ENCODE measurements around the gene ITSN1.

ITSN1 gene

DNA sequence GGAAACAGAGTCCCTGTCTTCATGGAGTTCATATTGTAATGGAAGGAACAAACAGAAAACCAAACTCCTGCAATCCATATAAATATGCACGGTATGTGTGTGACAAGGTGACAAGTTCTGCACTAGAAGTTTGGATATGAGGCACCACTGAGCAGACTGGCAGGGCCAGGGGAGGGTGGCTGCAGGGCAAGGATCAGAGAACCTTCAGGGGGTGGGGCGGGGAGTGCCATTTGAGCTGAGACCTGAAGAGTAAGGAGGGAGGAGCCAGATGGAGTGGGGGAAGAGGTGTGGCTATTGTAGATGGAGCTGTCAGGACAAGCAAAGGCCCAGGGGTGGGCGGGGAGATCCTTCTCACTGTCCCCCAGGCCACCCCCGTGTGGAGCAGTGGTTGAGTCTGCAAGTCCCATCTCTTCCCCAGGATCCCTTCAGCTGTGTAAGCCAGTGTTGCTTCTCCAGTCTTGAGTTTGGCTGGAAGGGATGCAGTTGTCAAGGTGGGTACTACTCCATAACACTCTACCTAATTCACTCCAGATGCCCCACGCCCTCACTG lies 196.9 kb downstream of the ITSN1 start:
- no peak for DNase-seq (ENCODE audit: low read depth)

- DNase-seq (ENCODE audit: low read depth): no peak
These were observed 197.5 kb downstream of the ITSN1 start for GRCh38 chr21:33839806-33840205.

GRCh38 chr21:33840771-33841170 lies 198.5 kb downstream of the ITSN1 start:
- no peak for DNase-seq (ENCODE audit: low read depth)

DNA sequence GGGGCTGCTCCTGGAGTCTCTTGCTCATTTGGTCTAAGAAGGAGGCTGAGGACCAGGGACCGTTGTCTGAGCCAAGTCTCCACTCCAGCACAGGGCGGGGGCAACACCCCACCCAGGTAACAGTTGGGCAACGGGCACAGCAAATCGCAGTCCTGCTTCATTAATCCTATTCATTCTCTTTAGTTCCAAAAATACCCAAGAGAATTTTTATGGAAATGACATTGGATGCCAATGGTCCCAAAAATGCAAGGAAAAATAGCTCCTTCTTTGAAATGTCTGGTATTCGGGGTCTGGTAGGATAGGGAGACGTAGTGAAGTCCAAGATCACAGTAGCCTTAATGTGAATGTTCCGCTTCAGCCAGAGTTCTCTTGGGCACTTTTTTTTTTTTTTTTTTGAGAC lies 199.3 kb downstream of the ITSN1 start:
- no peak for DNase-seq (ENCODE audit: low read depth)

GRCh38 chr21:33843216-33843615 lies 200.9 kb downstream of the ITSN1 start:
- no peak for DNase-seq (ENCODE audit: low read depth)

DNA sequence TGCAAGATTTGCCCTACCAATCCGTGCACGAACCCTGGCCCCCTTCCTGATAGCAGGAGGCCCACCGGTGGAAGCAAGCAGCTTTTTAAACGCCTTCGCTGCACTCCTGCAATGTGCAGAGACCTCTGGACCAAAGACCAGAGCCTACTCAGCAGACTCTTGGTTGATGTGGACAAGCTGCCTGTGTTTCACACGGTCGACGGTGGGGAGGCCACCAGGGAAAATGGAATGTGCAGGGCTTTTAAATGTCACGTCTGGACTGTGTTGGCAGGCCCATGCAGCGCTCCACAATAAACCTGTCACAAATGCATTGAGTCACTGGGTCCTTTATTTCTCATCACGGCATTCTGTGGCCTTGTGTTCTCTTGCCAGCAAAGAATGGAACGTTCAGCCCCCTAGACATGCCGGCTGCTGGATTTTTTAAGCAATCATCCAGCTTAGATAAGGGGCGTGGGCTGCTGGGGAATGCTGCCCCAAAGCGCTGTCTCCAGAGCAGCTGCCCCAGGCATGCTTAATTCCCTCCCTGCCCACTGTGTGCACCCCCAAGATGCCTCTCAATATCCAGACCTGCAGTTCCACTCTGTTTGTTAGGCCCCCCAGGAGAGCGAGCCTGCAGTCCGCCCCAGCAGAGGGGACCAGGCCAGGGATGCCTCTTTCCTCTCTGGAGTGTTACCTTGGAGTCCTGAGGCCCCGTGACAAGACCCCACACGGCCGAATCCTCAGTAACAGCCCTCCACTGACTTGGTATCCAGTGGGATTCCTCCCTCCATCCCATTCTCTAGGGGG lies 202.0 kb downstream of the ITSN1 start:
- no peak for DNase-seq (ENCODE audit: low read depth)

GRCh38 chr21:33844890-33845205 lies 202.5 kb downstream of the ITSN1 start:
- no peak for DNase-seq (ENCODE audit: low read depth)

- DNase-seq (ENCODE audit: low read depth): no peak
These were observed 203.8 kb downstream of the ITSN1 start for GRCh38 chr21:33846141-33846540.

GRCh38 chr21:33847588-33848248 lies 205.4 kb downstream of the ITSN1 start:
- DNase-seq (ENCODE audit: low read depth): no peak

DNA sequence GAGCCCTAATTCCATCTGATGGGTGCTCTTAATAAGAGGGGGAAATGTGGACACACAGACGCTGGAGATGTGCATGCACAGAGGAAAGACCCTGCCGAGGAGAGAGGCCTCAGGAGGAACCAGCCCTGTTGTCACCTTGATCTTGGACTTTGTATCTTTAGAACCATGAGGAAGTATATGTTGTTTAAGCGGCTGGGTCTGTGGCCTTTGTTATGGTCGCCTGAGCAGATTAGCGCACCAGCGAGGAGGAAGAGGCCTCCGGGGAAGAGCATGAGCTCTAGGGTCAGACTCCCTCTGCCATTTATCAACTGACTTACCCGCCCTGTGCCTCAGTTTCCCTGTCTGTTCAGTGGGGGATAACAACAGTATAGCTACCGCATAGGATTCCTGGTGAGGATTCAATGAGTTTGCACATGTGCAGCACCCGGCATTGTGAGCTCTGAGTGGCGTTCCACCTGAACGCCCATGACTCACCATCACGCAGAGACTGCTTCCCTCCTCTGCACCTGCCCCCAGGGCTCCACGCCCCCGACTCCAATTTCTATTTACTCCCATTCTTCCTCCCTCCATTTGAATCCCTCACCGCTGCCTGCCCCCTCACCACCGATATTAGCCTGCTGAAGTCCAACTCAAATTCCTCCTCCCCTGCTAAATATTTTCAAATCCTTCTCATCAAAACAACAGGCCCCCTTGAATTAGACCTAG lies 206.1 kb downstream of the ITSN1 start:
- no peak for DNase-seq (ENCODE audit: low read depth)

GRCh38 chr21:33849834-33850233 lies 207.5 kb downstream of the ITSN1 start:
- DNase-seq (ENCODE audit: low read depth): no peak

DNA sequence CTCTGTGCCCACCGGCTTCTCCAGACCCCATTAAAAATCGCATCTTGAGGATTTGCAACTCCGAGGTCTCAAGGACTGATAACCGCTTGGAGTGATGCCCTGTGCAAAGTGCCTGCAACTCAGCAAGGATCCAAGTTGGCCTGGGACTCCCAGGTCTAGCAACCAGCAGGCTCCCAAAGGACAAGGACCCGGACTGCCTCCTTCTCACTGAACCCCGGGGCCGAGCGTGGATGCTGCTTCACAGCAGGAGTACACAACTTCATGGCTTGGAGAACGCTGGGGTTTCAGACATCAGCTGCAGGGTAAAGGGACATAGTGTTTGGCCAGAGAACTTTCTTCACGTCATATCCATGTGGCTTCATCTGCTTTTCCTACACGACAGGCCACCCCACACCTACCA lies 208.1 kb downstream of the ITSN1 start:
- DNase-seq (ENCODE audit: low read depth): no peak

GRCh38 chr21:33850985-33851384 lies 208.7 kb downstream of the ITSN1 start:
- no peak for DNase-seq (ENCODE audit: low read depth)

DNA sequence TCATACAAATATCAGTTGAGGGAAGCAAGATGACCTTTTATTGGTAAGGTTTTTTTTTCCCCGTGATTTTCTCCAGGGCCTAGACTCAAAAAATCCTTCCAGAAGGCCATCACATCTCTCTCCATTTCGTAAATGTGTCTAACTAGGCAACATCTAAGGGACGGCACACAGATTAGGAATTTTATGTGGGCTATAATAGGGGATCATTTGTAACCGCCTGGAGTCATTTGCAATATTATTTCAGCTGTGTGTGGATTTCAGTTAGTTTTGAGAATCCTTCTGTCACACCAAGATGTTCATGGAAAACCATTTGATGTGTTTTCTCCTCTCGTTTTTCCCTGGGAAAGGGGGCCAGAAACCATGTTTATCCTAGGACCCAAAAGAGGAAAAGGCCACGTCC lies 210.2 kb downstream of the ITSN1 start:
- DNase-seq (ENCODE audit: low read depth): no peak

DNA sequence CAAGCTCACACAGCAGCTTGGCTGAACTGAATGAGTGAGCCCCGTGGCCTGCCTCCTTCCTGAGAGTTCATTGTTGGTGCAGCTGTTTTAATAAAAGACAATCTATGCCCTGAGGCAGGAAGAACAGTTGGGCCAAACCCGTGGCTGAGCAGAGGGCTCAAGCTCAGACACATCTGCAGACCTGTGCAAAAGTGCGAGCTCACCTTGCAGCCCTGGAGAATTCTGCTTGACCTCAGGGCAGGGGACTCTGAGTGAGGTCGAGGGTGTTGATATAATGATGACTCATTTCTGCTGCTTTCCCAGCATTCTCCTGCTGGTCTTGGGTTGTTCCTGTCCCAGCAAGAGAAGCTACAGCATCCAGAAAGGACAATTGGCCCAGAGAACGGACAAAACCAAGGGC lies 212.3 kb downstream of the ITSN1 start:
- no peak for DNase-seq (ENCODE audit: low read depth)

DNA sequence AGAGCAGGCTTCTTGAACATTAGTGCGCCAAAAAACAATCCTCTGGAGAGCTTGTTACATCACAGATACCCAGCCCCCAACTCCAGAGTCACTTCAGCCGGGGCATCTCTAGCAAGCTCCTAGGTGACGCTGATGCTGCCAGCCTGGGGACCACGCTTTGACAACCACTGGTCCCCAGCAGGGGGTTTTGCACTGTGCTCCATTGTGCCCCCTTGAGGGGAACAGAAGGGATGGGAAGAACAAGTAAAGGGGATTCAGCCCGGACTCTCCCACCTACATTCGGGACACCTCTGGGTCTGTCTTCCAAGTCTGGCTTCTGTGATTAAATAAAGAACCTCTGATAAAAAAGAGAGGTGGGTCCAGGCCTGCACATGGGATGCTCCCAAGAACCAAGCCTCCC lies 212.9 kb downstream of the ITSN1 start:
- no peak for DNase-seq (ENCODE audit: low read depth)

DNA sequence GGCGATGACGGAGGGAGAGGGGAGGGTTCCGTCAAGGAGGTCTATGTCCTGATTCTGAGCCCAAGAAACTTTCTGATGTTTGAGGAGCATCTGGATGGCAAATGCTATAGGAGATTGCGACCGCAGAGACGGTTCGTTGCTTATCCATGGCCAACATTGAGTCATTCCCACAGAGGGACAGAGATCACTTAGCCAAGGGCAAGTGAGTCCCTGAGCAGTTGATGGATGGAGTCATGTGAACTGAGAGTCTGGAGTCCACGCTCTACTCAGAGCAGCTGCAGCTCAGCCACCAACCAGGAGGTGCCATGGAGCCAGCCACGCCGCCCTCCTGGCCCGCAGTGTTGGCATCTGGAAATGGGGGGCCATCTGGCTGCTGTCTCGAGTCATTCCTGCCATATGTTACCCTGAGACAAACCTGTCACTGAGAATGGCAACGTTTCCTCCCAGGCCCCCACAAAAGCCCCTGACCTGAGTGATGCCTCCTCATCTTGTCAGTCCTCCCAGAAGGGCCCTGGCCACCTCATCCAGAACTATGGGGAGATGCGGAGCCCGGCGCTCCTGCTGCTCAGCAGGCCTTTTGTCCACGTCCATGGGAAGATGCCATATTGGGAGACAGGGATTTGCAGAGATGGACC lies 214.7 kb downstream of the ITSN1 start:
- DNase-seq (ENCODE audit: low read depth): no peak

- DNase-seq (ENCODE audit: low read depth): no peak
These were observed 215.8 kb downstream of the ITSN1 start for GRCh38 chr21:33857846-33858666.

GRCh38 chr21:33858667-33859372 lies 216.5 kb downstream of the ITSN1 start:
- no peak for DNase-seq (ENCODE audit: low read depth)

- DNase-seq (ENCODE audit: low read depth): no peak
These were observed 217.2 kb downstream of the ITSN1 start for GRCh38 chr21:33859373-33860102.
